Measurements from ENCODE around the gene BFSP2.

BFSP2 gene

GRCh38 chr3:133380481-133381225 is 19.2 kb upstream of the BFSP2 start:
- no peaks in the 10 kb centered on the region for H4K20me1 ChIP-seq (ENCODE audit: low read depth, low read length)
- H3K4me3 ChIP-seq (ENCODE audit: insufficient read depth, low read length, poor library complexity, severe bottlenecking) = no peak overlapping the region
- no peaks in the 10 kb centered on the region for H3K27me3 ChIP-seq (ENCODE audit: low read length)
- TF ChIP-seq EZH2phosphoT487 (conservative IDR thresholded peaks at IDR 0.05; ENCODE audit: low read length) = no peak
- TF ChIP-seq CTCF (IDR thresholded peaks at IDR 0.05; ENCODE audit: insufficient read depth, low read length, poor library complexity, severe bottlenecking) = no peak
- H2AFZ ChIP-seq (ENCODE audit: low read depth, low read length, severe bottlenecking) = no peak overlapping the region
- H3K79me2 ChIP-seq (ENCODE audit: insufficient read depth, low read length) = no peaks in the 10 kb centered on the region
- H3K9me2 ChIP-seq (replicated peaks; ENCODE audit: insufficient read depth, low read length) = no peaks in the 10 kb centered on the region
- H3K9me3 ChIP-seq (ENCODE audit: insufficient read depth, low read length) = no peaks in the 10 kb centered on the region
- no peak overlapping the region for H3K4me2 ChIP-seq (ENCODE audit: low read depth, low read length, poor library complexity, severe bottlenecking)
- no peak overlapping the region for H3K9ac ChIP-seq (ENCODE audit: low read length)
- no peaks in the 10 kb centered on the region for H3F3A ChIP-seq (ENCODE audit: insufficient read depth)
- H3K27ac ChIP-seq (ENCODE audit: low read depth, low read length) = no peak overlapping the region
- no peaks in the 10 kb centered on the region for H3K36me3 ChIP-seq (ENCODE audit: low read length)

- Histone ChIP-seq H3K4me3 (ENCODE audit: insufficient read depth, low read length, poor library complexity, severe bottlenecking) (no peak overlapping the region), H3K9me3 (ENCODE audit: insufficient read depth, low read length) (no peaks in the 10 kb centered on the region), H3F3A (ENCODE audit: insufficient read depth) (no peaks in the 10 kb centered on the region), H3K79me2 (ENCODE audit: insufficient read depth, low read length) (no peaks in the 10 kb centered on the region), H2AFZ (ENCODE audit: low read depth, low read length, severe bottlenecking) (no peak overlapping the region), H3K27me3 (ENCODE audit: low read length) (no peaks in the 10 kb centered on the region), H3K4me2 (ENCODE audit: low read depth, low read length, poor library complexity, severe bottlenecking) (no peak overlapping the region), H3K9me2 (replicated peaks; ENCODE audit: insufficient read depth, low read length) (no peaks in the 10 kb centered on the region), H3K36me3 (ENCODE audit: low read length) (no peaks in the 10 kb centered on the region), H4K20me1 (ENCODE audit: low read depth, low read length) (no peaks in the 10 kb centered on the region), H3K9ac (ENCODE audit: low read length) (no peak overlapping the region), H3K27ac (ENCODE audit: low read depth, low read length) (no peak overlapping the region)
- TF ChIP-seq CTCF (IDR thresholded peaks at IDR 0.05; ENCODE audit: insufficient read depth, low read length, poor library complexity, severe bottlenecking) (no peak), EZH2phosphoT487 (conservative IDR thresholded peaks at IDR 0.05; ENCODE audit: low read length) (no peak)
These were observed 18.3 kb upstream of the BFSP2 start for GRCh38 chr3:133381346-133382109.

GRCh38 chr3:133383175-133383574 is 16.7 kb upstream of the BFSP2 start:
- no peak overlapping the region for H3K27ac ChIP-seq (ENCODE audit: low read depth, low read length)
- TF ChIP-seq CTCF (IDR thresholded peaks at IDR 0.05; ENCODE audit: insufficient read depth, low read length, poor library complexity, severe bottlenecking) = no peak
- TF ChIP-seq EZH2phosphoT487 (conservative IDR thresholded peaks at IDR 0.05; ENCODE audit: low read length) = no peak
- no peak overlapping the region for H3K4me2 ChIP-seq (ENCODE audit: low read depth, low read length, poor library complexity, severe bottlenecking)
- no peaks in the 10 kb centered on the region for H3K36me3 ChIP-seq (ENCODE audit: low read length)
- H3K9me3 ChIP-seq (ENCODE audit: insufficient read depth, low read length) = no peaks in the 10 kb centered on the region
- no peaks in the 10 kb centered on the region for H3K27me3 ChIP-seq (ENCODE audit: low read length)
- no peaks in the 10 kb centered on the region for H4K20me1 ChIP-seq (ENCODE audit: low read depth, low read length)
- H3K79me2 ChIP-seq (ENCODE audit: insufficient read depth, low read length) = no peaks in the 10 kb centered on the region
- H3K9ac ChIP-seq (ENCODE audit: low read length) = no peak overlapping the region
- H3K4me3 ChIP-seq (ENCODE audit: insufficient read depth, low read length, poor library complexity, severe bottlenecking) = no peak overlapping the region
- no peaks in the 10 kb centered on the region for H3F3A ChIP-seq (ENCODE audit: insufficient read depth)
- H2AFZ ChIP-seq (ENCODE audit: low read depth, low read length, severe bottlenecking) = no peak overlapping the region
- H3K9me2 ChIP-seq (replicated peaks; ENCODE audit: insufficient read depth, low read length) = no peaks in the 10 kb centered on the region
